CD4-positive, alpha-beta T cell (primary cell): Measurements from ENCODE around the gene MUC6. TPM values are rescaled to one million over a fixed set of nuclear protein-coding genes. Genes with fewer than 3 reads are reported as not detected.

Source experiments
- ATAC-seq: fragments of 200-7000 bp; cut with Tn5 transposase; one replicate; pipeline ENCODE4 v1.10.0; 2022; ENCODE audit warnings: mild to moderate bottlenecking; ENCODE audit not compliant: poor library complexity
- CTCF ChIA-PET: fragments of 350-600 bp; sonication (Branson Sonifier 250); formaldehyde crosslinking; loops from one replicate; lab custom pipeline; 2021; ENCODE audit warnings: antibody characterized with exemption, inconsistent platforms; lab: Charles Lee
- POLR2A ChIA-PET: fragments of 350-600 bp; sonication (Branson Sonifier 250); formaldehyde crosslinking; loops from one replicate; lab custom pipeline; 2021; ENCODE audit warnings: antibody characterized with exemption, inconsistent platforms; lab: Charles Lee
- DNase-seq, 14 experiments: peaks; one replicate each; pipeline ENCODE4 v3.0.0-alpha.2; 2013 to 2020; ENCODE audit warnings: mixed read lengths in 2 of 14
- H3K27ac ChIP-seq, 2 donors: one replicate each; pipeline versions ENCODE4 v1.5.1 to v1.7.0; 2013; ENCODE audit warnings: low read length in 2 of 2, low read depth in 1 of 2, mild to moderate bottlenecking in 1 of 2
- H3K27me3 ChIP-seq, 2 experiments: 1 replicate in 1 of 2; 2 replicates in 1 of 2; pipeline versions ENCODE4 v1.6.1 to v1.7.0; 2013; ENCODE audit warnings: low read length in 2 of 2, control low read depth in 1 of 2, mild to moderate bottlenecking in 1 of 2, moderate library complexity in 1 of 2; ENCODE audit not compliant: insufficient read depth in 2 of 2, control insufficient read depth in 1 of 2
- H3K36me3 ChIP-seq: one replicate; pipeline ENCODE4 v1.6.1; 2013; ENCODE audit warnings: low read length, control low read depth; ENCODE audit not compliant: insufficient read depth
- H3K4me1 ChIP-seq: one replicate; pipeline ENCODE4 v1.6.1; 2013; ENCODE audit warnings: low read length, control low read depth; ENCODE audit not compliant: insufficient read depth
- H3K4me3 ChIP-seq: one replicate; pipeline ENCODE4 v1.5.1; 2013; ENCODE audit warnings: mild to moderate bottlenecking, low read length, moderate library complexity
- H3K9me3 ChIP-seq, 2 experiments: 1 replicate in 1 of 2; 2 replicates in 1 of 2; pipeline versions ENCODE4 v1.6.1 to v1.7.0; 2013; ENCODE audit warnings: low read length in 2 of 2, mild to moderate bottlenecking in 2 of 2, control low read depth in 1 of 2, moderate library complexity in 1 of 2; ENCODE audit not compliant: control insufficient read depth in 1 of 2, insufficient read depth in 1 of 2
- H3K27ac Mint-ChIP-seq: one replicate; pipeline ENCODE4 v1.8.0; 2020; ENCODE audit warnings: mixed read lengths
- H3K27me3 Mint-ChIP-seq: one replicate; pipeline ENCODE4 v1.8.0; 2021; ENCODE audit warnings: mixed read lengths
- H3K36me3 Mint-ChIP-seq: one replicate; pipeline ENCODE4 v1.8.0; 2021; ENCODE audit warnings: low read depth, mixed read lengths
- H3K4me1 Mint-ChIP-seq: one replicate; pipeline ENCODE4 v1.8.0; 2021; ENCODE audit warnings: low read depth, mixed read lengths
- H3K4me3 Mint-ChIP-seq: one replicate; pipeline ENCODE4 v1.8.0; 2020; ENCODE audit warnings: mild to moderate bottlenecking, mixed read lengths
- H3K9me3 Mint-ChIP-seq: one replicate; pipeline ENCODE4 v1.8.0; 2020; ENCODE audit warnings: mixed read lengths
- intact Hi-C, 2 experiments: fragments of 100-400 bp; cut with DNase I in 1 of 2; cut with micrococcal nuclease in 1 of 2; formaldehyde crosslinking; loops; one replicate each; pipeline versions ENCODE4 v1.15.1 to v1.9.0; 2023 to 2025; cut with DNase I, micrococcal nuclease
- total RNA-seq, 174 experiments: library from RNA in 2 of 174; stranded (reverse) in 2 of 174; gene quantifications; one replicate each; pipeline ENCODE4 v1.2.3 and lab custom pipeline; 2021 to 2026
- TF ChIP-seq, protein P1 (sequence below): fragments of 200-600 bp; IDR thresholded peaks from one replicate; pipeline ENCODE4 v1.8.0; 2022; ENCODE audit warnings: antibody characterized with exemption, mild to moderate bottlenecking

Gene MUC6
- total RNA-seq, 2 experiments from 2014 or later = not detected

GRCh38 chr11:1030556-1030955, 6.0 kb downstream of the MUC6 start:
- Mint-ChIP-seq H3K27ac (no peak overlapping the region), H3K27me3 (no peaks in the 10 kb centered on the region), H3K4me1 (no peaks in the 10 kb centered on the region), H3K36me3 (no peaks in the 10 kb centered on the region), H3K9me3 (no peaks in the 10 kb centered on the region), H3K4me3 (no peak overlapping the region)
- intact Hi-C loops = no loop called here
- TF ChIP-seq, protein P1, sequence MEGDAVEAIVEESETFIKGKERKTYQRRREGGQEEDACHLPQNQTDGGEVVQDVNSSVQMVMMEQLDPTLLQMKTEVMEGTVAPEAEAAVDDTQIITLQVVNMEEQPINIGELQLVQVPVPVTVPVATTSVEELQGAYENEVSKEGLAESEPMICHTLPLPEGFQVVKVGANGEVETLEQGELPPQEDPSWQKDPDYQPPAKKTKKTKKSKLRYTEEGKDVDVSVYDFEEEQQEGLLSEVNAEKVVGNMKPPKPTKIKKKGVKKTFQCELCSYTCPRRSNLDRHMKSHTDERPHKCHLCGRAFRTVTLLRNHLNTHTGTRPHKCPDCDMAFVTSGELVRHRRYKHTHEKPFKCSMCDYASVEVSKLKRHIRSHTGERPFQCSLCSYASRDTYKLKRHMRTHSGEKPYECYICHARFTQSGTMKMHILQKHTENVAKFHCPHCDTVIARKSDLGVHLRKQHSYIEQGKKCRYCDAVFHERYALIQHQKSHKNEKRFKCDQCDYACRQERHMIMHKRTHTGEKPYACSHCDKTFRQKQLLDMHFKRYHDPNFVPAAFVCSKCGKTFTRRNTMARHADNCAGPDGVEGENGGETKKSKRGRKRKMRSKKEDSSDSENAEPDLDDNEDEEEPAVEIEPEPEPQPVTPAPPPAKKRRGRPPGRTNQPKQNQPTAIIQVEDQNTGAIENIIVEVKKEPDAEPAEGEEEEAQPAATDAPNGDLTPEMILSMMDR = no peak
- CTCF ChIA-PET = no interaction called here
- Histone ChIP-seq H3K27ac (no peak overlapping the region), H3K36me3 (no peaks in the 10 kb centered on the region), H3K4me1 (no peaks in the 10 kb centered on the region), H3K4me3 (no peak overlapping the region), H3K27me3 (no peaks in the 10 kb centered on the region), H3K9me3 (no peaks in the 10 kb centered on the region)
- POLR2A ChIA-PET = no interaction called here
- DNase-seq (no peak), ATAC-seq (no peak)

DNA sequence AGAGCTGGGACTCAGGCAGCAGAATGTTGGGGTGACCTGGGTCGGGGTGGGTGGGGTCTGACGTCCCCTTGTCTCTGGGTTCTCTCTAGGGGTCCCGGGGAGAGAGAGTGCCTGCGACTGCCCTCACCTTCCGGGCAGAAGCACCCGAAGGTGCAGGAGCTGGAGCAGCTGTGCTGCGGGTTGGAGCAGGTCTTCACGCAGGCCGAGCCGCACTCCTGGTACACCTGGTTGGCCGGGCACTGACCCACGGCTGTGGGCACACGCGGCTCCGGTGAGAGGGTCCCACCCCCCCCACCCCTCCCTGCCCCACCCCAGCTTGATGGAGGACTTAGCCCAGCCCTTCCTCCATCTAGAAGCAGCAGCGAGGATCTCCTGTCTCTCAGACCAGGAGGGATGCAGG, 6.4 kb downstream of the MUC6 start:
- Mint-ChIP-seq H3K36me3 (no peaks in the 10 kb centered on the region), H3K27me3 (no peaks in the 10 kb centered on the region), H3K4me3 (no peak overlapping the region), H3K9me3 (no peaks in the 10 kb centered on the region), H3K27ac (no peak overlapping the region), H3K4me1 (no peaks in the 10 kb centered on the region)
- Histone ChIP-seq H3K9me3 (no peaks in the 10 kb centered on the region), H3K36me3 (no peaks in the 10 kb centered on the region), H3K27me3 (no peaks in the 10 kb centered on the region), H3K4me3 (no peak overlapping the region), H3K4me1 (no peaks in the 10 kb centered on the region), H3K27ac (no peak overlapping the region)
- ATAC-seq (no peak), DNase-seq (no peak)
- intact Hi-C loops = no loop called here
- CTCF ChIA-PET = no interaction called here
- TF ChIP-seq, protein P1 = no peak
- POLR2A ChIA-PET = no interaction called here

DNA sequence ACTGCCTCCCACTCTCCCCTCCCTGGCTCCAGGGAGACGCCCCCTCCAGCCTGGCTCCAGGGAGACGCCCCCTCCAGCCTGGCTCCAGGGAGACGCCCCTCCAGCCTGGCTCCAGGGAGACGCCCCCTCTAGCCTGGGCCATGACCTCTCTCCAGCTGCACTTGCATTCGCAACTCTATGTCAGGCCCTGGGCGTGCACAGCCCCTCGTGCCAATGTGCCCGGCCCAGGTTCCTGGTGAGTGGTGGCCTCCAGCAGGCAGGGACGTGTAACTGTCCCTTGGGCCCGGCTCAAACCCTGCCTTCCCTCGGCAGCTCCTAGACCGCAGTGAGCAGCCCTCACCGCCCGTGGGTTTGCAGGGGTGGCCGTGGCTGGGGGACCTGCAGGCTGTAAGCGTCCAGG, 6.9 kb downstream of the MUC6 start:
- CTCF ChIA-PET = no interaction called here
- H3K4me3 Mint-ChIP-seq = no peak overlapping the region
- intact Hi-C loops = no loop called here

More for the DNA sequence above, 6.9 kb downstream of the MUC6 start:
- no peaks in the 10 kb centered on the region for H3K4me1 ChIP-seq
- TF ChIP-seq, protein P1 = no peak
- DNase-seq (no peak), ATAC-seq (no peak)
- H3K36me3 ChIP-seq = no peaks in the 10 kb centered on the region
- Mint-ChIP-seq H3K9me3 (no peaks in the 10 kb centered on the region), H3K4me1 (no peaks in the 10 kb centered on the region), H3K27ac (no peak overlapping the region), H3K27me3 (no peaks in the 10 kb centered on the region), H3K36me3 (no peaks in the 10 kb centered on the region)
- POLR2A ChIA-PET = no interaction called here
- no peaks in the 10 kb centered on the region for H3K9me3 ChIP-seq
- H3K27me3 ChIP-seq = no peaks in the 10 kb centered on the region
- H3K4me3 ChIP-seq = no peak overlapping the region
- H3K27ac ChIP-seq = no peak overlapping the region
